HepG2 (cell line): ENCODE results near the gene OR2AT4. TPM values are rescaled to one million over a fixed set of nuclear protein-coding genes. Genes with fewer than 3 reads are reported as not detected.

Source experiments
- DMAP1 ChIP-seq: IDR thresholded peaks from 2 replicates; pipeline ENCODE4 v1.6.1; 2016
- MTF1 ChIP-seq: sonication (generic); formaldehyde crosslinking; IDR thresholded peaks from 2 replicates; pipeline ENCODE4 v1.5.0; 2020; ENCODE audit warnings: missing genetic modification reagents
- ZNF737 ChIP-seq: sonication (generic); formaldehyde crosslinking; IDR thresholded peaks from 2 replicates; pipeline ENCODE4 v1.5.0; 2020; ENCODE audit warnings: missing genetic modification reagents, mild to moderate bottlenecking, borderline replicate concordance
- ZUFSP ChIP-seq: sonication (generic); formaldehyde crosslinking; IDR thresholded peaks from 2 replicates; pipeline ENCODE4 v1.9.0; 2021; ENCODE audit warnings: missing genetic modification reagents, mild to moderate bottlenecking, borderline replicate concordance
- polyA plus RNA-seq, 8 experiments: library from polyadenylated mRNA; depleted of rRNA in 3 of 8; stranded (reverse) in 7 of 8; unstranded in 1 of 8; fragments of >200 nt; fragmentation: Illumina TruSeq in 4 of 8; extraction: Trizol in 4 of 8; gene quantifications; 2 replicates each; pipeline versions ENCODE4 v1.2.1 to v1.2.3, GENCODE V29; 2011 to 2016; ENCODE audit warnings: low read depth in 4 of 8, missing spikeins in 1 of 8, mixed read lengths in 1 of 8; ENCODE audit not compliant: insufficient read depth in 1 of 8
- total RNA-seq, 5 experiments: library from RNA; depleted of rRNA; stranded (reverse); fragments of >200 nt; fragmentation: Illumina TruSeq; extraction: Trizol; gene quantifications; 2 replicates each; pipeline ENCODE4 v1.2.3, GENCODE V29; 2016; ENCODE audit warnings: low read depth in 1 of 5
- TF ChIP-seq, protein P1 (sequence below): IDR thresholded peaks from 2 replicates; pipeline ENCODE4 v1.4.0; 2020; ENCODE audit warnings: mild to moderate bottlenecking, missing genetic modification reagents
- TF ChIP-seq, protein P2 (sequence below), 2 experiments: fragments of 450-650 bp in 1 of 2; sonication (generic) in 1 of 2; formaldehyde crosslinking; IDR thresholded peaks; 2 replicates each; pipeline versions ENCODE4 v1.5.0 to v1.8.0; 2020 to 2022; ENCODE audit warnings: mild to moderate bottlenecking in 1 of 2, missing genetic modification reagents in 1 of 2

OR2AT4 gene
- total and polyA plus RNA-seq, 2 of the 13 experiments (the other 11 are each of a cell fraction or from before 2014, with no cell fraction given) = not detected

DNA sequence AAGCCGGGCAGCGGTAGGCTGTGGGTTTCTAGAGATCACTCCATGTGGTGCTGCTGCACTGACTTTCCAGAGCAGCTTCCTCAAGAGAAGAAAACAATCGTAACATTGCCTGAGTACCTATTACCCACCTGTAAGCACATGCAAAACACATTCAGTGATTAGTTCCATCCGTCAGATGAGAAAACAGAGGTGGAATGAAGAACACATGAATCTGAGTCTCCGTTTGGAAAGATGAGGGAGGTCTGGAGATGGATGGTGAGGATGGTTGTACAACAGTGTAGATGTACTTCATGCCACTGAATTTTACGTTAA lies 46.7 kb upstream of the OR2AT4 start (continued):
- TF ChIP-seq, protein P1, sequence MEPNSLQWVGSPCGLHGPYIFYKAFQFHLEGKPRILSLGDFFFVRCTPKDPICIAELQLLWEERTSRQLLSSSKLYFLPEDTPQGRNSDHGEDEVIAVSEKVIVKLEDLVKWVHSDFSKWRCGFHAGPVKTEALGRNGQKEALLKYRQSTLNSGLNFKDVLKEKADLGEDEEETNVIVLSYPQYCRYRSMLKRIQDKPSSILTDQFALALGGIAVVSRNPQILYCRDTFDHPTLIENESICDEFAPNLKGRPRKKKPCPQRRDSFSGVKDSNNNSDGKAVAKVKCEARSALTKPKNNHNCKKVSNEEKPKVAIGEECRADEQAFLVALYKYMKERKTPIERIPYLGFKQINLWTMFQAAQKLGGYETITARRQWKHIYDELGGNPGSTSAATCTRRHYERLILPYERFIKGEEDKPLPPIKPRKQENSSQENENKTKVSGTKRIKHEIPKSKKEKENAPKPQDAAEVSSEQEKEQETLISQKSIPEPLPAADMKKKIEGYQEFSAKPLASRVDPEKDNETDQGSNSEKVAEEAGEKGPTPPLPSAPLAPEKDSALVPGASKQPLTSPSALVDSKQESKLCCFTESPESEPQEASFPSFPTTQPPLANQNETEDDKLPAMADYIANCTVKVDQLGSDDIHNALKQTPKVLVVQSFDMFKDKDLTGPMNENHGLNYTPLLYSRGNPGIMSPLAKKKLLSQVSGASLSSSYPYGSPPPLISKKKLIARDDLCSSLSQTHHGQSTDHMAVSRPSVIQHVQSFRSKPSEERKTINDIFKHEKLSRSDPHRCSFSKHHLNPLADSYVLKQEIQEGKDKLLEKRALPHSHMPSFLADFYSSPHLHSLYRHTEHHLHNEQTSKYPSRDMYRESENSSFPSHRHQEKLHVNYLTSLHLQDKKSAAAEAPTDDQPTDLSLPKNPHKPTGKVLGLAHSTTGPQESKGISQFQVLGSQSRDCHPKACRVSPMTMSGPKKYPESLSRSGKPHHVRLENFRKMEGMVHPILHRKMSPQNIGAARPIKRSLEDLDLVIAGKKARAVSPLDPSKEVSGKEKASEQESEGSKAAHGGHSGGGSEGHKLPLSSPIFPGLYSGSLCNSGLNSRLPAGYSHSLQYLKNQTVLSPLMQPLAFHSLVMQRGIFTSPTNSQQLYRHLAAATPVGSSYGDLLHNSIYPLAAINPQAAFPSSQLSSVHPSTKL = no peak
- TF ChIP-seq MTF1 (CRISPR knock-in tag) (no peak), ZNF737 (CRISPR knock-in tag) (no peak), DMAP1 (0 out of 2 replicates have a peak, but pooled peaks have one; percentile 8), ZUFSP (no peak)
- TF ChIP-seq, protein P2, sequence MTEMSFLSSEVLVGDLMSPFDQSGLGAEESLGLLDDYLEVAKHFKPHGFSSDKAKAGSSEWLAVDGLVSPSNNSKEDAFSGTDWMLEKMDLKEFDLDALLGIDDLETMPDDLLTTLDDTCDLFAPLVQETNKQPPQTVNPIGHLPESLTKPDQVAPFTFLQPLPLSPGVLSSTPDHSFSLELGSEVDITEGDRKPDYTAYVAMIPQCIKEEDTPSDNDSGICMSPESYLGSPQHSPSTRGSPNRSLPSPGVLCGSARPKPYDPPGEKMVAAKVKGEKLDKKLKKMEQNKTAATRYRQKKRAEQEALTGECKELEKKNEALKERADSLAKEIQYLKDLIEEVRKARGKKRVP (CRISPR knock-in tag; IDR thresholded peaks at IDR 0.05) = no peak
